Measurements from ENCODE around the gene SYPL2. TPM values are rescaled to one million over a fixed set of nuclear protein-coding genes. Genes with fewer than 3 reads are reported as not detected.

SYPL2 gene
- total RNA-seq, 1 experiment from 2014 or later: not detected

GRCh38 chr1:109527098-109527811, 60.9 kb downstream of the SYPL2 start:
- no peak overlapping the region for H3K9ac ChIP-seq (ENCODE audit: low read length)
- intact Hi-C loops (cut with micrococcal nuclease): no loop called here
- no peaks in the 10 kb centered on the region for H3K9me2 ChIP-seq (replicated peaks; ENCODE audit: low read length)
- DNase-seq (no peak), ATAC-seq (no peak)
- CTCF ChIA-PET: no interaction called here
- no peaks in the 10 kb centered on the region for H4K20me1 ChIP-seq (ENCODE audit: low read length)
- H3K36me3 ChIP-seq (ENCODE audit: low read depth, low read length): no peaks in the 10 kb centered on the region
- H2AFZ ChIP-seq (ENCODE audit: low read length): no peak overlapping the region
- no peak overlapping the region for H3K27ac ChIP-seq (ENCODE audit: low read length)
- no peaks in the 10 kb centered on the region for H3K4me1 ChIP-seq (ENCODE audit: insufficient read depth, low read length)
- POLR2A ChIA-PET (ENCODE audit: unreplicated experiment): no interaction called here
- H3K27me3 ChIP-seq (ENCODE audit: low read length): 0 out of 2 replicates have a peak, but pooled peaks cover 8% of the 10 kb centered on the region
- H3K9me3 ChIP-seq (ENCODE audit: low read length): no peaks in the 10 kb centered on the region
- no TSS peak for BruUV-seq (replicated peaks)
- no peak for TF ChIP-seq EZH2 (IDR thresholded peaks at IDR 0.05; ENCODE audit: low read length, unreplicated experiment)
- TF ChIP-seq EZH2phosphoT487 (IDR thresholded peaks at IDR 0.05; ENCODE audit: borderline replicate concordance, low read length): no peak
- TF ChIP-seq CTCF (conservative IDR thresholded peaks at IDR 0.05; ENCODE audit: low read depth, low read length): no peak
- H3K79me2 ChIP-seq (ENCODE audit: low read length): no peaks in the 10 kb centered on the region
- no peak overlapping the region for H3K4me2 ChIP-seq (ENCODE audit: low read length)
- no peaks in the 10 kb centered on the region for H3F3A ChIP-seq (ENCODE audit: low read length, unreplicated experiment)
- H3K4me3 ChIP-seq (ENCODE audit: low read length): no peak overlapping the region

- Histone ChIP-seq H3K27ac (ENCODE audit: low read length) (no peak overlapping the region), H3K27me3 (ENCODE audit: low read length) (0 out of 2 replicates have a peak, but pooled peaks cover 8% of the 10 kb centered on the region), H4K20me1 (ENCODE audit: low read length) (no peaks in the 10 kb centered on the region), H3K9ac (ENCODE audit: low read length) (no peak overlapping the region), H3K4me2 (ENCODE audit: low read length) (no peak overlapping the region), H3K4me3 (ENCODE audit: low read length) (no peak overlapping the region), H2AFZ (ENCODE audit: low read length) (no peak overlapping the region), H3K9me2 (replicated peaks; ENCODE audit: low read length) (no peaks in the 10 kb centered on the region), H3F3A (ENCODE audit: low read length, unreplicated experiment) (no peaks in the 10 kb centered on the region), H3K9me3 (ENCODE audit: low read length) (no peaks in the 10 kb centered on the region), H3K79me2 (ENCODE audit: low read length) (no peaks in the 10 kb centered on the region), H3K4me1 (ENCODE audit: insufficient read depth, low read length) (no peaks in the 10 kb centered on the region), H3K36me3 (ENCODE audit: low read depth, low read length) (no peaks in the 10 kb centered on the region)
- intact Hi-C loops (cut with micrococcal nuclease): no loop called here
- no peak for ATAC-seq
- ChIA-PET POLR2A (ENCODE audit: unreplicated experiment) (no interaction called here), CTCF (no interaction called here)
- no peak for TF ChIP-seq CTCF (conservative IDR thresholded peaks at IDR 0.05; ENCODE audit: low read depth, low read length)
- TF ChIP-seq EZH2phosphoT487 (IDR thresholded peaks at IDR 0.05; ENCODE audit: borderline replicate concordance, low read length): no peak
- TF ChIP-seq EZH2 (IDR thresholded peaks at IDR 0.05; ENCODE audit: low read length, unreplicated experiment): no peak
- no peak for DNase-seq
- BruUV-seq (replicated peaks): no TSS peak
Measured at GRCh38 chr1:109527846-109528695, 61.7 kb downstream of the SYPL2 start.

All from PC-3 (cell line).